GM18868 (cell line): ENCODE data around the gene ATP5MG.
A peak's percentile ranks its signal among the peaks of the same experiment; 100 is the strongest.
"Not testable (repeated sequence)": the region's sequence is repeated elsewhere in the genome, so short reads cannot be mapped to it uniquely, and the experiment has no call there.

ENCODE experiments used
- ATAC-seq: cut with Tn5 transposase; IDR thresholded peaks from one replicate; pipeline ENCODE4 v1.9.1; 2021; ENCODE audit warnings: mild to moderate bottlenecking, moderate library complexity; ENCODE audit not compliant: unreplicated experiment

Gene ATP5MG

DNA sequence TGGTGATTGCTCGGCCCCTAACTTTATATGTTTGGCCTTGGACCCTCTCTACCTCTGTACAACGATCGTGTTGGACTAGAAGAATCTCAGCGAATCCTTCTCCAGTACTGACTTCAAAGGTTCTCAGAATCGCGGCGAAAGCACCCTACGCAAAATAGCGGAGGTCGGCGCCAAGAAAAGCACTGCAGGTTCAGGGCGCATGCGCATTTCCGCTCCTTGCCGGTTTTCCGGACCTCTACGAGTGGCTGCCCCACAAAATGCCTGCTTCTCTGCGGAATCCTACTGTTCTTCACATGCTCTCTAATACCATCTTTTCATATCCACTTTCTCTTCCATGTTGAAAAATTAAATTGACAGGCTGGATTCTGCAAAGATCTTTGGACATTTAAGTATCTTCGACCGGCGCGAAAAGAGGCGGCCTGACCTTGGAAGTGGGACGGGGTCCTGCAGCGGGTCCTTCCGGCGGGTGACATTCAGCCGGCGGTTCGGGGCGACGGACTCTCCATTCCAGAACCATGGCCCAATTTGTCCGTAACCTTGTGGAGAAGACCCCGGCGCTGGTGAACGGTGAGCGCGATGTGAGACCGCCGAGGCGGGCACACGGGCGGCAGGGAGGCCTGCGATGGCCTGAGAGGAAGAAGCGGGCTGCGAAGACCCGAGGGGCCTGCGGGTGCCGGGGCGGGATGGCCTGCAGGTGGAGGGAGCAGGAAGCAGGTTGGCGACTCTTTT, at the start of gene ATP5MG:
ATP5MG (plus strand) TSS at position 456 of the 729 bp plus-strand sequence; CDS start at position 516, 60 bp downstream.
- ATAC-seq, result peak; percentile 54

DNA sequence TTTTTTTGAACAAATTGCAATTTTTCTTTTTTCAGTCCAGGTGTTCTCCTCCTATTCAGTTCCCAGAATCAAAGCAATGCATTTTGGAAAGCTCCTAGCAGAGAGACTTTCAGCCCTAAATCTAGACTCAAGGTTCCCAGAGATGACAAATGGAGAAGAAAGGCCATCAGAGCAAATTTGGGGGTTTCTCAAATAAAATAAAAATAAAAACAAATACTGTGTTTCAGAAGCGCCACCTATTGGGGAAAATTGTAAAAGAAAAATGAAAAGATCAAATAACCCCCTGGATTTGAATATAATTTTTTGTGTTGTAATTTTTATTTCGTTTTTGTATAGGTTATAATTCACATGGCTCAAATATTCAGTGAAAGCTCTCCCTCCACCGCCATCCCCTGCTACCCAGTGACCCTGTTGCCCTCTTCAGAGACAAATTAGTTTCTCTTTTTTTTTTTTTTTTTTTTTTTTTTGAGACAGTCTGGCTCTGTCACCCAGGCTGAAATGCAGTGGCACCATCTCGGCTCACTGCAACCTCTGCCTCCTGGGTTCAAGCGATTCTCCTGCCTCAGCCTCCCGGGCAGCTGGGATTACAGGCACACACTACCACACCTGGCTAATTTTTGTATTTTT, 48.2 kb upstream of the ATP5MG start:
- no peak for ATAC-seq

DNA sequence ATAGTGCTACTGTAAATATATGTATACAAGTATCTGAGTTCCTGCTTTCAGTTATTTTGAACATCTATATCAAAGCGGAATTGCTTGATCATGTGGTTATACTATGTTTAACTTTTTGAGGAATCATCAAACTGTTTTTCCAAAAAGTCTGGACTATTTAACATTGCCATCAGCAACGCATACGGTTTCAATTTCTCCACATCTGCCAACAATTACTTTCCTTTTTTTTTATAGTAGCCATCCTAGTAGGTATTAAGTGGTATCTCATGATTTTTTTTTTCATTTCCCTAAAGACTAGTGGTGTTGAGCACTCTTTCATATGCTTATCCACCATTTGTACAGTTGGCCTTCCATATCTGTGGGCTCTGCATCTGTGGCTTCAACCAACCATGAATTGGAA, 43.3 kb upstream of the ATP5MG start:
- no peak for ATAC-seq

DNA sequence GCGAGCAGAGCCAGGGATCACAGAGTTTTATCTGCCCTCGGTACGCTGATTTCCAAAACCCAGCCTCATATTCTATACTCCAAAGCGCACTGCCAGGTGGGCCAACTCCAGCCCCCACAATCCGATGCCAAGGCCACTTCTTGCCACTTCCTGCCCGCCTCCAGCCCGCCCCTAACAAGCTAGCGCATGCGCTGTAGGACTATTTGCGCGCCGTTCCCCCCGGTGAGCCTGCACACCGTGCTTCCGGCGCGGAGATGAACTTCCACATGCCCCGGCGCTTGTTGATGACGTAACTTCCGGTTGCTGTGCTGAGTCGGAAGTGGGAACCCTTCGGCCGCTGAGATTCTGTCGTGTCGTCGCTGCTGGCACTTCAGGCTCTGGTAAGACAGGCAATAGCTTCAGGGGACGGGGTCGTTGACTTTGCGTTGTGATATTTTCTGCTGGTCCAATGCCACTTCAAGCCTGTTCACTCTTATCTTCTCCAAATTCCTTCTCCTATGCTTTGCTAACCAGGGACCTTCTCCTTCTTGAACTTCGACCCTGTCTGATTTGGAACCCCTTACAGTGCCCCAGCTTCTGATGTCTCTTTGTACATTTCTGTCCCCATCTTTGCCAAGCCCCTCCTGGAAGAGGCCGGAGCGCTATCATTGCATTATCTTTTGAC, 42.0 kb upstream of the ATP5MG start, which contains the start of gene UBE4A:
UBE4A (plus strand) TSS at position 306 of the 664 bp plus-strand sequence. CDS start 5,481 bp downstream, outside the sequence.
- peak; percentile 88 for ATAC-seq

GRCh38 chr11:118364956-118365615, 36.3 kb upstream of the ATP5MG start:
- no peak for ATAC-seq

DNA sequence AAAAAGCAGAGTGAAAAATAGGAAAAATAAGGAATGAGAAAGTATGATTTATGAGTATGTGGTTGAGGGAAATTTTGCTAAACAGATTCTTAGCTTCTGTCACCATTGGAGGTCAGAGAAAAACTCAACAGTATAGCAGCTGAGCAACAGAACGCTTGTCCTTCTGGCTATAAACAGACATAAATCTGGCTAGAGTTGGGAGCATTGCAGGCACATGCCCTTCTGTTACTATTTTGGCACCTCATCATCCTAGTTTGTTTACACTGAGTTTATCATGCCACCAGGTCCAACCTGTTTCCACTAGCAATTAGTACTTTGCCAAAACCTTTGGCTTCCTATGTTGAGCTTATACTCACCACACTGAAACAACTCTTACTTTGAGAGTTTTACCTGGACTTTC, 35.1 kb upstream of the ATP5MG start:
- ATAC-seq, result no peak

DNA sequence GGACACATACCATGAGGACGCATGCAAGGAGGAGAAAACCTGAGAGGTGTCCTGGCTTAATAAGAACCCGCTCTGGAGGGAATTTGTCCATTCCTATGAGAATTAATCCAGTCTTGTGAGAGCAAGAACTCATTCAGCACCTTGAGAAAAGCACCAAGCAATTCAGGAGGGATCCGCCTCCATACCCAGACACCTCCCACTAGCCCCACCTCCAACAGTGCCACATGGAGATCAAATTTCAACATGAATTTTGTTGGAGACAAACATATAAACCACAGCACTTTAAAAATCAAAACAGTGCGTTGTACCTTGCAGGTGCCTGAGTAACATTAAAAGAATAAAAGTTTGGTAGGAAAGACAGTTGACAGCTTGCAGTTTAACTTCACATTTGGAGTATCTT, 30.6 kb upstream of the ATP5MG start:
- no peak for ATAC-seq

DNA sequence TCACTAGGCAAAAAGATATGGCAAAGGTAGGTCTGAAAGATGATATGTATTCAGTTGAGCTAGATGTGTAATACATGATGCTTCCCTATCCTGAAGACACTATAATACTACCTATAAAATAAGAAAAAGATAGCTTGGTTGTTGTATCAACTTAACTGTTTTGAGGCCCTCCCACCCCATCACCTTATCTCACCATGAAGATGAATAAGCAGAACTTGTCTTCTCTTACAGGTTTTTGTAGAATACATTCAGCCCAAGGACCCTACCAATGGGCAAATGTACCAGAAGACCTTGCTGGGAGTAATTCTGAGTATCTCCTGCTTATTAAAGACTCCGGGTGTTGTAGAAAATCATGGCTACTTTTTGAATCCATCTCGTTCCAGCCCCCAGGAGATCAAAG, 28.1 kb upstream of the ATP5MG start:
- ATAC-seq, result no peak

DNA sequence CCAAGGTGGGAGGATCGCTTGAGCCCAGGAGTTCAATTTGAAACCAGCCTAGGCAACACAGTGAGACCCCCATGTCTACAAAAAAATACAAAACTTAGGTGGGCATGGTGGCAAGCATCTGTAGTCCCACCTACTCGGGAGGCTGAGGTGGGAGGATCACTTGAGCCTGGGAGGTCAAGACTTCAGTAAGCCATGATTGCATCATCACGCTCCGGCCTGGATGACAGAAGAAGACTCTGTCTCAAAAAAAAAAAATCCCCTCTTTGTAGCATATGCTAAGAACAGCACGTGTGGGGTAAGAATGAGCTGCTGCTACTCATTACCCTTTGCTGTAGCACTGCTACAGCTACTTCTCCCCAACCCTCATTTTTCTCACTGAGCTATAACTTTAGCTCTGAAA, 27.5 kb upstream of the ATP5MG start:
- no peak for ATAC-seq

- no peak for ATAC-seq
These were observed 26.7 kb upstream of the ATP5MG start for GRCh38 chr11:118374729-118375128.

GRCh38 chr11:118375978-118376377, 25.4 kb upstream of the ATP5MG start:
- no peak for ATAC-seq

DNA sequence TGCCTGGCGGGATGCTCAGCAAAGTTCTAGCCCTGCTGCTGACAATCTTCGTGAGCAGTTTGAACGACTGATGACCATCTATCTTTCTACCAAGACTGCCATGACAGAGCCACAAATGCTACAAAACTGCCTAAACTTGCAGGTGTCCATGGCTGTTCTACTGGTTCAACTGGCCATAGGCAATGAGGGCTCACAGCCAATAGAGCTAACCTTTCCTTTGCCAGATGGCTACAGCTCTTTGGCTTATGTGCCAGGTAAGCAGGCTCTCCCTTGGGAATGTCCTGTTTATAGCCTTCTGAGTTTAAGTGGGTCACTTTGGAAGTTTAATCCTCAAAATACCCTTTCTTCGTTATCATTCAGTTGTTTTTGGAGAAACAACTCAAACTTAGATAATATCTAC, 21.9 kb upstream of the ATP5MG start:
- no peak for ATAC-seq

DNA sequence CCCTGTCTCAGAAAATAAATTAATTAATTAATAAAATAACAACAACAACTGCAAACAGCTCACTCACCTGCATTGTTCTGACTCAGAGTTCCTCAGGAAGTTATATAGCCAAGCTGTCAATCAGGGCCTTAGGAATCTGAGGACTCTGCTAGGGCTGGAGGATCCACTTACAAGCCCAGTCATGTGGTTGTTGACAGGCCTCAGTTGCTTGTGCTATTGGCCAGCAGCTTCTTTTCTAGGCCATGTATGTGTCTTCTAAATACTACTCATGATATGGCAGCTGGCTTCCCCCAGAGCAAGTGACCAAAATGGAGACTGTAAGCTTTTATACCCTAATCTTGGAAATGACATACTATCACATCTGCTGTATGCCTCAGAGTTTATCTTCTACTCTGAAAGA, 20.8 kb upstream of the ATP5MG start:
- no peak for ATAC-seq

DNA sequence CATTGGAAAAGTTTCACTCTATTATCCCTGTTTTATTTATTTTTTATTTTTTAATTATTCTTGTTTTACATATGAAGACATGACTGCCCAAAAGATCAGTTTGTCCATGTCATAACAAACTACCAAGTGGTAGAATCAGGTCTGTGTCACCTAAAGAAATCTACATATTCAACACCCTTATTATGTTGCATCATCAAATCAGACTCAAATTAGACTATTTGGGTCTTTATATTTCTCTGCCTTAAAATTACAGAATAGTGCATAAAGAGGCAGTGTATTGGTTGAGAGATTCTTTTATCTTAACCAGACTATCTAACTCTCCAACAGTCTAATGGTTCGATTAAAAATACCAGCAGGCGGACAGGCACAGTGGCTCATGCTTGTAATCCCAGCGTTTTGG, 18.5 kb upstream of the ATP5MG start:
- no peak for ATAC-seq

- ATAC-seq, result no peak
These were observed 17.7 kb upstream of the ATP5MG start for GRCh38 chr11:118383657-118384056.

GRCh38 chr11:118396097-118396501, 5.3 kb upstream of the ATP5MG start:
- no peak for ATAC-seq

DNA sequence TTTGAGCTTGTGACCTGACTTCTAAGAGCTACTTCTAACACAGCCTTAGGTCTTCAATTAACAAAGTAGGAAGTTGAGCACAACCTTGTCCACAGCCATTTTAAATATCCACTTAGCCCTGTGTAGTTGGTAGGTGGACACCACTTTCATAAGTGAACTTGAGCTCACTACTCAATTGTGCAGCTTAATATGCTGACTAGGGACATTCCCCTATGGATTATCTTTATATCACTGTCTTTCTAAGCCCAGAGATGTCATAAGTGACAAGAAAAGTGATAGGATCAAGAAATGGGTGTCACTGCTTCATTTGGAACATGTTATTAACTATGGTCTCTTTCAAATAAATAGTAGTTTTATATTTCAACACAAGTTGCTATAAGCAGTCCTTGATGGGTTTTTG, 4.0 kb upstream of the ATP5MG start:
- ATAC-seq, result no peak

- peak; percentile 45 for ATAC-seq
These were observed 2.4 kb upstream of the ATP5MG start for GRCh38 chr11:118398791-118399559.

DNA sequence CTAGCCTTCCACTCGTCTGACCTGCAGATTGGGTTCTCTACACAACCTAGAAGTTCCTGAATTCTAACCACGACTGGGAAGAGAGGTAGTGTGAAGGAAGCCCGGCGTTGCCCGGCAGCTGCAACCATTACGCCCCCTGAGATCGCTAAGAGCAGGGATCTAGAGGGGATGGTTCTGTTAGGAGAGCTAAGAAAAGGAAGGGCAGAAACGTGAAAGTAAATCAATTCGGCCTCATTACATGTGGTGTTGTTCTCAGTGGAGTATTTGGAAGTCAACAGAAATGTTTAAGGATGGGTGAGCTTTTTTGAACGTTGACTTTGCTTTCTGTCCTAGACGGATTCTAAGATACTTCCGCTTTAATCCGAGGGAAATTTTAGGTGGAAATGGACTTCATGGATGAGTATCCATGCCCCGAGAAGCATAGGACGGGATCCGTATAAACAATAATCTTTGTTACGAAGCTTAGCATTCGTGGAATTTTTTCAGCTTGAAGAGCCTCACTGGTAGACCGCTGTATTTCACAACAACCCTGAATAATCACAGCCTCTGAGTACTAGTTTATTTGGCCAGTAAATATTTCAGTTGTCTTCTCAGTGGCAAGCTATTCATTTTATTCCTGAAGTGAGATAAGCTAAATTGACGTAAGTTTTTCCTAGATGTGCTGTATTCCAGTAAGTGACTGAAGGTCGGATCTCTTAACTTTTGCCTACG, 629 bp downstream of the ATP5MG start:
- peak; percentile 9 for ATAC-seq

DNA sequence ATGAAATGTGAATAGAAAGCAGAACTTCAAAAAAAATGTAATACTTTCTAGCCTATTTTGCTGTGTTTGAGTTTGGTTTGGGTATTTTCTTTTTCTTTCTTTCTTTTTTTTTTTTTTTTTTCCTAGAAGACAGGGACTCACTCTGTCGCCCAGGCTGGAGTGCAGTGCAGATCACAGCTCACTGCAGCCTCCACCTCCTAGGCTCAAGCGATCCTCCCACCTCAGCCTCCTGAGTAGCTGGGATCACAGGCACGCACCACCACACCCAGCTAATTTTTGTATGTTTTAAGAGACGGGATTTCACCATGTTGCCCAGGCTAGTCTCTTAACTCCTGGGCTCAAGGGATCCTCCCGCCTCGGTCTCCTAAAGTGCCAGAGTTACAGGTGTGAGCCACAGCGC, 1.2 kb downstream of the ATP5MG start:
- not testable (repeated sequence) for ATAC-seq
